Mesenchymal stem cell (in vitro differentiated cells and primary cell): ENCODE measurements around the gene GPSM1.

Experiments
- DNase-seq: peaks from one replicate; pipeline ENCODE4 v3.0.0-alpha.2; 2013
- H2AFZ ChIP-seq: one replicate; pipeline ENCODE4 v1.6.1; 2013; ENCODE audit warnings: low read depth, mild to moderate bottlenecking, control low read depth, inconsistent platforms, low read length, moderate library complexity
- H2AK5ac ChIP-seq: 2 replicates; pipeline ENCODE4 v1.6.1; 2013; ENCODE audit warnings: low read length, moderate library complexity, mild to moderate bottlenecking, inconsistent platforms; ENCODE audit not compliant: severe bottlenecking
- H2BK120ac ChIP-seq: one replicate; pipeline ENCODE4 v1.6.1; 2013; ENCODE audit warnings: low read depth, mild to moderate bottlenecking, inconsistent platforms, low read length, moderate library complexity
- H2BK12ac ChIP-seq, 2 experiments: one replicate each; pipeline ENCODE4 v1.6.1; 2013; ENCODE audit warnings: inconsistent platforms in 2 of 2, low read length in 2 of 2, mild to moderate bottlenecking in 2 of 2, moderate library complexity in 2 of 2, control low read depth in 1 of 2
- H2BK15ac ChIP-seq: one replicate; pipeline ENCODE4 v1.6.1; 2013; ENCODE audit warnings: mild to moderate bottlenecking, low read depth, inconsistent platforms; ENCODE audit not compliant: poor library complexity, severe bottlenecking
- H2BK5ac ChIP-seq: 2 replicates; pipeline ENCODE4 v1.6.1; 2013; ENCODE audit warnings: low read depth, mild to moderate bottlenecking, low read length, control low read depth, inconsistent platforms; ENCODE audit not compliant: poor library complexity, severe bottlenecking
- H3K14ac ChIP-seq, 2 experiments: one replicate each; pipeline ENCODE4 v1.6.1; 2013; ENCODE audit warnings: inconsistent platforms in 2 of 2, low read length in 2 of 2, control low read depth in 1 of 2, mild to moderate bottlenecking in 1 of 2, moderate library complexity in 1 of 2
- H3K18ac ChIP-seq, 2 experiments: one replicate each; pipeline ENCODE4 v1.6.1; 2013; ENCODE audit warnings: inconsistent platforms in 2 of 2, low read length in 2 of 2, control low read depth in 1 of 2, low read depth in 1 of 2, mild to moderate bottlenecking in 1 of 2
- H3K23ac ChIP-seq, 2 experiments: one replicate each; pipeline ENCODE4 v1.6.1; 2013; ENCODE audit warnings: inconsistent platforms in 2 of 2, low read length in 2 of 2, mild to moderate bottlenecking in 2 of 2, moderate library complexity in 2 of 2, control low read depth in 1 of 2
- H3K27ac ChIP-seq: 2 replicates; pipeline ENCODE4 v1.5.1; 2013; ENCODE audit warnings: mild to moderate bottlenecking, moderate library complexity, low read length, control low read depth, inconsistent platforms; ENCODE audit not compliant: poor library complexity, severe bottlenecking
- H3K27me3 ChIP-seq, 2 experiments: 2 replicates each; pipeline versions ENCODE4 v1.6.1 to v1.7.0; 2013; ENCODE audit warnings: low read length in 2 of 2, mild to moderate bottlenecking in 2 of 2, moderate library complexity in 2 of 2, control low read depth in 1 of 2, inconsistent platforms in 1 of 2; ENCODE audit not compliant: control insufficient read depth in 1 of 2, insufficient read depth in 1 of 2
- H3K36me3 ChIP-seq, 2 experiments: 2 replicates each; pipeline versions ENCODE4 v1.6.1 to v1.7.0; 2013; ENCODE audit warnings: low read length in 2 of 2, control low read depth in 1 of 2, inconsistent platforms in 1 of 2, low read depth in 1 of 2, mild to moderate bottlenecking in 1 of 2; ENCODE audit not compliant: insufficient read depth in 2 of 2, control insufficient read depth in 1 of 2
- H3K4ac ChIP-seq, 2 experiments: one replicate each; pipeline ENCODE4 v1.6.1; 2013; ENCODE audit warnings: inconsistent platforms in 2 of 2, low read length in 2 of 2, mild to moderate bottlenecking in 2 of 2, moderate library complexity in 2 of 2, control low read depth in 1 of 2, low read depth in 1 of 2
- H3K4me1 ChIP-seq: 2 replicates; pipeline ENCODE4 v1.6.1; 2013; ENCODE audit warnings: low read depth, low read length, control low read depth; ENCODE audit not compliant: control insufficient read depth, insufficient read depth
- H3K4me2 ChIP-seq: 2 replicates; pipeline ENCODE4 v1.6.1; 2013; ENCODE audit warnings: low read length, mild to moderate bottlenecking, inconsistent platforms; ENCODE audit not compliant: poor library complexity, severe bottlenecking
- H3K4me3 ChIP-seq, 2 experiments: 2 replicates each; pipeline versions ENCODE4 v1.5.1 to v1.7.0; 2013; ENCODE audit warnings: low read length in 2 of 2, mild to moderate bottlenecking in 2 of 2, control low read depth in 1 of 2, low read depth in 1 of 2; ENCODE audit not compliant: insufficient read depth in 1 of 2
- H3K79me1 ChIP-seq: replicated peaks from 2 replicates; pipeline ENCODE4 v1.6.1; 2013; ENCODE audit warnings: mild to moderate bottlenecking, control low read depth, low read length, inconsistent platforms; ENCODE audit not compliant: poor library complexity, severe bottlenecking
- H3K9ac ChIP-seq: 2 replicates; pipeline ENCODE4 v1.7.0; 2013; ENCODE audit warnings: mild to moderate bottlenecking, low read length, moderate library complexity
- H3K9me3 ChIP-seq: 2 replicates; pipeline ENCODE4 v1.7.0; 2013; ENCODE audit warnings: mild to moderate bottlenecking, low read length; ENCODE audit not compliant: control insufficient read depth
- H4K8ac ChIP-seq: one replicate; pipeline ENCODE4 v1.6.1; 2013; ENCODE audit warnings: inconsistent platforms, mild to moderate bottlenecking, low read length, moderate library complexity
- H4K91ac ChIP-seq: one replicate; pipeline ENCODE4 v1.6.1; 2013; ENCODE audit warnings: mild to moderate bottlenecking, low read length, inconsistent platforms
- WGBS: methylation state at CpG from one replicate; pipeline ENCODE4 v1.1.7; 2013; ENCODE audit warnings: mixed read lengths; 5-methylcytosine and 5-hydroxymethylcytosine counted together

GPSM1 gene

DNA sequence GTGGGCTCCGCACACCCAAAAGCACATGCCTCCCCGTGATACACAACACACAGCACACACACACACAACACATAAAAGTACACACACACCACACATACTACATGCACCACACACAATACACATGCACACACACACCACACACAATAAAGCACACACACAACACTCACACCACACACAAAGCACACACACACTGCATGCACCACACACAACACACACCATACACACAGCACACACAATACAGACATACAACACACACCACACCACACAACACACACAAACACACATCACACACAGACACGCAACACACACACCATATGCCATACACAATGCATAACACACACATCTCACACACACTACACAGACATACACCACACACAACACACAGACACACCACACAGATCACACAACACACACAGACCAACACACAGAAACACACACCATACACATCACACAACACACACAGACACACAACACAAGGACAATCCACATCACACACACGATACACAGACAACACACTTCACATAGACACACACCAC lies 20.1 kb upstream of the GPSM1 start:
- H2AFZ ChIP-seq = no peak overlapping the region
- no peak overlapping the region for H3K9ac ChIP-seq
- WGBS = 82% methylated on average over 4 of the region's 4 CpGs
- peaks cover 12% of the 10 kb centered on the region for H3K4me1 ChIP-seq
- peak; percentile 16 for DNase-seq
- no peaks in the 10 kb centered on the region for H3K79me1 ChIP-seq
- H3K14ac ChIP-seq = peak overlapping the region in 1 of 2 experiments; percentile 72
- no peaks in the 10 kb centered on the region for H3K36me3 ChIP-seq
- H2BK120ac ChIP-seq = no peak overlapping the region
- no peak overlapping the region for H3K23ac ChIP-seq
- no peak overlapping the region for H4K8ac ChIP-seq
- H2BK15ac ChIP-seq = no peak overlapping the region
- H3K27ac ChIP-seq = no peak overlapping the region
- H2AK5ac ChIP-seq = no peak overlapping the region
- H4K91ac ChIP-seq = peak overlapping the region; percentile 20
- H2BK5ac ChIP-seq = no peak overlapping the region
- no peaks in the 10 kb centered on the region for H3K9me3 ChIP-seq
- no peak overlapping the region for H3K4me2 ChIP-seq
- no peak overlapping the region for H3K4ac ChIP-seq
- H3K27me3 ChIP-seq = peaks cover 0 to 62% of the 10 kb centered on the region in 2 experiments
- peak overlapping the region in 1 of 2 experiments; percentile 14 for H3K18ac ChIP-seq
- H3K4me3 ChIP-seq = no peak overlapping the region
- no peak overlapping the region for H2BK12ac ChIP-seq

- no peak overlapping the region for H3K18ac ChIP-seq
- H3K79me1 ChIP-seq = no peaks in the 10 kb centered on the region
- peaks cover 12% of the 10 kb centered on the region for H3K4me1 ChIP-seq
- no peak overlapping the region for H3K23ac ChIP-seq
- no peaks in the 10 kb centered on the region for H3K9me3 ChIP-seq
- H2BK120ac ChIP-seq = no peak overlapping the region
- H2BK12ac ChIP-seq = no peak overlapping the region
- no peak overlapping the region for H2BK15ac ChIP-seq
- no peak overlapping the region for H2AFZ ChIP-seq
- H3K9ac ChIP-seq = no peak overlapping the region
- peak; percentile 12 for DNase-seq
- no peak overlapping the region for H3K4me2 ChIP-seq
- H3K27me3 ChIP-seq = peaks cover 0 to 66% of the 10 kb centered on the region in 2 experiments
- no peak overlapping the region for H2AK5ac ChIP-seq
- no peak overlapping the region for H3K4me3 ChIP-seq
- no peak overlapping the region for H3K27ac ChIP-seq
- H4K8ac ChIP-seq = no peak overlapping the region
- H3K4ac ChIP-seq = no peak overlapping the region
- WGBS = 93% methylated on average over 4 of the region's 4 CpGs
- H4K91ac ChIP-seq = no peak overlapping the region
- H3K36me3 ChIP-seq = no peaks in the 10 kb centered on the region
- peak overlapping the region in 1 of 2 experiments; percentile 2 for H3K14ac ChIP-seq
- H2BK5ac ChIP-seq = no peak overlapping the region
Measured at GRCh38 chr9:136308006-136308701, 19.2 kb upstream of the GPSM1 start.

GRCh38 chr9:136308702-136309053 lies 18.7 kb upstream of the GPSM1 start:
- H2BK120ac ChIP-seq = no peak overlapping the region
- DNase-seq = no peak

GRCh38 chr9:136309101-136309801 lies 18.1 kb upstream of the GPSM1 start:
- H2BK120ac ChIP-seq = no peak overlapping the region
- H4K91ac ChIP-seq = no peak overlapping the region
- peak overlapping the region in 1 of 2 experiments; percentile 86 for H3K14ac ChIP-seq
- no peak overlapping the region for H3K23ac ChIP-seq
- H3K4me1 ChIP-seq = peaks cover 12% of the 10 kb centered on the region
- H3K18ac ChIP-seq = no peak overlapping the region
- H2AFZ ChIP-seq = no peak overlapping the region
- no peak overlapping the region for H2BK15ac ChIP-seq
- no peak overlapping the region for H3K27ac ChIP-seq
- no peak for DNase-seq
- H3K4me2 ChIP-seq = no peak overlapping the region
- no peaks in the 10 kb centered on the region for H3K36me3 ChIP-seq
- no peak overlapping the region for H2AK5ac ChIP-seq
- no peak overlapping the region for H3K4ac ChIP-seq
- no peak overlapping the region for H2BK12ac ChIP-seq
- H2BK5ac ChIP-seq = no peak overlapping the region
- peaks cover 0 to 62% of the 10 kb centered on the region in 2 experiments for H3K27me3 ChIP-seq
- no peak overlapping the region for H4K8ac ChIP-seq
- no peaks in the 10 kb centered on the region for H3K79me1 ChIP-seq
- no peak overlapping the region for H3K9ac ChIP-seq
- no peak overlapping the region for H3K4me3 ChIP-seq
- WGBS = 86% methylated on average over 22 of the region's 22 CpGs
- H3K9me3 ChIP-seq = no peaks in the 10 kb centered on the region

More at GRCh38 chr9:136308702-136309053, 18.7 kb upstream of the GPSM1 start:
- no peak overlapping the region for H3K23ac ChIP-seq
- H2AFZ ChIP-seq = no peak overlapping the region
- no peak overlapping the region for H3K9ac ChIP-seq
- H3K27ac ChIP-seq = no peak overlapping the region
- no peak overlapping the region for H3K18ac ChIP-seq
- H3K27me3 ChIP-seq = peaks cover 0 to 67% of the 10 kb centered on the region in 2 experiments
- H3K14ac ChIP-seq = peak overlapping the region in 1 of 2 experiments; percentile 2
- no peaks in the 10 kb centered on the region for H3K79me1 ChIP-seq
- no peak overlapping the region for H2BK15ac ChIP-seq
- no peak overlapping the region for H3K4me3 ChIP-seq
- no peaks in the 10 kb centered on the region for H3K36me3 ChIP-seq
- H4K8ac ChIP-seq = no peak overlapping the region
- H3K4me1 ChIP-seq = peaks cover 12% of the 10 kb centered on the region
- H2BK12ac ChIP-seq = no peak overlapping the region
- H3K9me3 ChIP-seq = no peaks in the 10 kb centered on the region
- no peak overlapping the region for H3K4ac ChIP-seq
- no peak overlapping the region for H2AK5ac ChIP-seq
- H4K91ac ChIP-seq = no peak overlapping the region
- no peak overlapping the region for H2BK5ac ChIP-seq
- no peak overlapping the region for H3K4me2 ChIP-seq
